KOPT-K1 (cell line): Measurements from ENCODE around the gene ADAMTSL3.

Source experiments
- H3K27ac ChIP-seq: fragments of 200-600 bp; sonication (generic); 2 replicates; pipeline ENCODE4 v1.5.1; 2016; ENCODE audit warnings: antibody characterized with exemption, mild to moderate bottlenecking, low read depth, low read length; ENCODE audit not compliant: poor library complexity, severe bottlenecking
- H3K36me3 ChIP-seq: fragments of 200-600 bp; sonication (generic); 2 replicates; pipeline ENCODE4 v1.5.1; 2017; ENCODE audit warnings: antibody characterized with exemption, mild to moderate bottlenecking, low read length, moderate library complexity; ENCODE audit not compliant: insufficient read depth
- H3K9me3 ChIP-seq: fragments of 200-600 bp; sonication (generic); 2 replicates; pipeline ENCODE4 v1.5.1; 2017; ENCODE audit warnings: antibody characterized with exemption, low read length, mild to moderate bottlenecking; ENCODE audit not compliant: insufficient read depth, poor library complexity, severe bottlenecking

Gene ADAMTSL3

GRCh38 chr15:83973816-83974215, 319.9 kb downstream of the ADAMTSL3 start:
- Histone ChIP-seq H3K36me3 (no peaks in the 10 kb centered on the region), H3K9me3 (peaks cover 8% of the 10 kb centered on the region), H3K27ac (no peak overlapping the region)

GRCh38 chr15:83977992-83978391, 324.1 kb downstream of the ADAMTSL3 start:
- H3K27ac ChIP-seq, result no peak overlapping the region
- peaks cover 8% of the 10 kb centered on the region for H3K9me3 ChIP-seq
- H3K36me3 ChIP-seq, result no peaks in the 10 kb centered on the region

- H3K36me3 ChIP-seq, result no peaks in the 10 kb centered on the region
- no peak overlapping the region for H3K27ac ChIP-seq
- H3K9me3 ChIP-seq, result peaks cover 8% of the 10 kb centered on the region
Measured at GRCh38 chr15:83978588-83978987, 324.7 kb downstream of the ADAMTSL3 start.

GRCh38 chr15:83980637-83981036, 326.7 kb downstream of the ADAMTSL3 start:
- Histone ChIP-seq H3K9me3 (peaks cover 8% of the 10 kb centered on the region), H3K36me3 (no peaks in the 10 kb centered on the region), H3K27ac (no peak overlapping the region)

- Histone ChIP-seq H3K27ac (no peak overlapping the region), H3K9me3 (no peaks in the 10 kb centered on the region), H3K36me3 (no peaks in the 10 kb centered on the region)
Measured at GRCh38 chr15:83982748-83983147, 328.8 kb downstream of the ADAMTSL3 start.

- H3K36me3 ChIP-seq, result no peaks in the 10 kb centered on the region
- no peak overlapping the region for H3K27ac ChIP-seq
- H3K9me3 ChIP-seq, result no peaks in the 10 kb centered on the region
Measured at GRCh38 chr15:83983634-83984458, 329.9 kb downstream of the ADAMTSL3 start.

GRCh38 chr15:83984601-83985000, 330.7 kb downstream of the ADAMTSL3 start:
- Histone ChIP-seq H3K27ac (no peak overlapping the region), H3K9me3 (no peaks in the 10 kb centered on the region), H3K36me3 (no peaks in the 10 kb centered on the region)

- Histone ChIP-seq H3K36me3 (no peaks in the 10 kb centered on the region), H3K9me3 (no peaks in the 10 kb centered on the region), H3K27ac (no peak overlapping the region)
Measured at GRCh38 chr15:83991163-83991562, 337.2 kb downstream of the ADAMTSL3 start.

- H3K9me3 ChIP-seq, result no peaks in the 10 kb centered on the region
- no peak overlapping the region for H3K27ac ChIP-seq
- H3K36me3 ChIP-seq, result no peaks in the 10 kb centered on the region
Measured at GRCh38 chr15:83992324-83993031, 338.6 kb downstream of the ADAMTSL3 start.

GRCh38 chr15:83993591-83993990, 339.7 kb downstream of the ADAMTSL3 start:
- Histone ChIP-seq H3K9me3 (no peaks in the 10 kb centered on the region), H3K27ac (no peak overlapping the region), H3K36me3 (no peaks in the 10 kb centered on the region)

GRCh38 chr15:83998486-83998885, 344.6 kb downstream of the ADAMTSL3 start:
- Histone ChIP-seq H3K9me3 (no peaks in the 10 kb centered on the region), H3K36me3 (no peaks in the 10 kb centered on the region), H3K27ac (no peak overlapping the region)

- H3K27ac ChIP-seq, result no peak overlapping the region
Measured at GRCh38 chr15:83999396-84000135, 345.6 kb downstream of the ADAMTSL3 start.

GRCh38 chr15:84001037-84001436, 347.1 kb downstream of the ADAMTSL3 start:
- Histone ChIP-seq H3K36me3 (no peaks in the 10 kb centered on the region), H3K9me3 (no peaks in the 10 kb centered on the region), H3K27ac (no peak overlapping the region)

More at GRCh38 chr15:83999396-84000135, 345.6 kb downstream of the ADAMTSL3 start:
- H3K9me3 ChIP-seq, result no peaks in the 10 kb centered on the region
- H3K36me3 ChIP-seq, result no peaks in the 10 kb centered on the region

GRCh38 chr15:84001655-84002054, 347.7 kb downstream of the ADAMTSL3 start:
- H3K36me3 ChIP-seq, result no peaks in the 10 kb centered on the region
- no peak overlapping the region for H3K27ac ChIP-seq
- no peaks in the 10 kb centered on the region for H3K9me3 ChIP-seq
